Measurements from ENCODE around the gene IMPA2. TPM values are rescaled to one million over a fixed set of nuclear protein-coding genes. Genes with fewer than 3 reads are reported as not detected.
A peak's percentile ranks its signal among the peaks of the same experiment; 100 is the strongest.

The IMPA2 gene
- total and polyA plus RNA-seq, 2 of the 13 experiments (the other 11 are each of a cell fraction or from before 2014, with no cell fraction given), result 37.8 to 71.8 TPM

GRCh38 chr18:11989966-11990380 is 8.7 kb downstream of the IMPA2 start (continued):
- no peak for TF ChIP-seq NAIF1 (CRISPR knock-in tag; IDR thresholded peaks at IDR 0.05; ENCODE audit: borderline replicate concordance)
- peak; percentile 33; the same call in 1 of the 2 replicates for TF ChIP-seq ZNF687 (CRISPR knock-in tag; IDR thresholded peaks at IDR 0.05)
- no peak for TF ChIP-seq ETV6 (CRISPR knock-in tag; conservative IDR thresholded peaks at IDR 0.05)
- TF ChIP-seq ZFP36L1 (CRISPR knock-in tag; IDR thresholded peaks at IDR 0.05), result no peak
- TF ChIP-seq NR2F1 (CRISPR knock-in tag; IDR thresholded peaks at IDR 0.05), result no peak
- no peak for TF ChIP-seq ZNF546 (CRISPR knock-in tag; conservative IDR thresholded peaks at IDR 0.05)
- peak; percentile 58; the same call in 1 of the 2 replicates for TF ChIP-seq ZBTB38 (CRISPR knock-in tag; IDR thresholded peaks at IDR 0.05)
- no peak for TF ChIP-seq ZNF234 (CRISPR knock-in tag; conservative IDR thresholded peaks at IDR 0.05)

- Histone ChIP-seq H3K36me3 (replicated peaks in 1 of 2; ENCODE audit: control insufficient read depth in 1 of 2, insufficient read depth in 2 of 2, low read length in 2 of 2) (peaks cover 0 to 7% of the 10 kb centered on the region in 2 experiments; a peak in 2 of 5 replicates), H3K27ac (ENCODE audit: extremely low read length, insufficient read depth, low read length) (no peak overlapping the region), H3K4me2 (ENCODE audit: low read depth, low read length) (no peak overlapping the region), H2AFZ (ENCODE audit: low read length) (no peak overlapping the region), H3K79me2 (ENCODE audit: insufficient read depth, low read length) (peaks cover 41% of the 10 kb centered on the region), H3K4me1 (ENCODE audit: insufficient read depth, low read length) (peaks cover 96% of the 10 kb centered on the region), H3K4me3 (replicated peaks in 1 of 3; ENCODE audit: insufficient read depth in 1 of 3, low read depth in 2 of 3, low read length in 3 of 3) (no peak overlapping the region), H3K9me3 (ENCODE audit: low read length) (no peaks in the 10 kb centered on the region), H3K9ac (ENCODE audit: insufficient read depth, low read depth, low read length) (no peak overlapping the region), H3K27me3 (ENCODE audit: control insufficient read depth in 1 of 2, insufficient read depth in 2 of 2, low read length in 2 of 2) (no peaks in the 10 kb centered on the region), H4K20me1 (ENCODE audit: insufficient read depth, low read length) (peaks cover 3% of the 10 kb centered on the region; the same call in 1 of the 2 replicates)
- ATAC-seq, result no peak
- DNase-seq (ENCODE audit: low spot score), result no peak
- in situ Hi-C loops (cut with HindIII; ENCODE audit: extremely low pct_ligation_motif_present, low pct_unique_long_range_greater_than_20kb), result no loop called here
- CTCF ChIA-PET (ENCODE audit: low intra/inter-chr PET ratio, low total read pairs), result no interaction called here
- intact Hi-C loops (cut with micrococcal nuclease; ENCODE audit: unreplicated experiment), result loop anchor here (10.0 kb wide), 1 partner anchor 136 kb away; the partner anchor contains the start of gene CHMP1B
- no TSS peak for BruUV-seq (replicated peaks)
- no peak for FAIRE-seq
- 71% methylated on average over 9 of the region's 9 CpGs for WGBS (ENCODE audit: low lambda C conversion rate)
- POLR2A ChIA-PET, result interaction anchor here (12.8 kb wide), 1 partner anchor 9 kb away, joined by 328 read pairs; the partner anchor contains the start of gene IMPA2
- TF ChIP-seq STAT5B (CRISPR knock-in tag; IDR thresholded peaks at IDR 0.05) (no peak), SATB2 (CRISPR knock-in tag; IDR thresholded peaks at IDR 0.05) (no peak), CREB3 (CRISPR knock-in tag; IDR thresholded peaks at IDR 0.05) (no peak), HDAC2 (CRISPR knock-in tag; IDR thresholded peaks at IDR 0.05) (no peak), ZNF33B (CRISPR knock-in tag; IDR thresholded peaks at IDR 0.05) (no peak), ESRRA (CRISPR knock-in tag; IDR thresholded peaks at IDR 0.05; ENCODE audit: low read depth) (no peak), HDAC6 (IDR thresholded peaks at IDR 0.05; ENCODE audit: low read depth, low read length) (no peak)
Measured at GRCh38 chr18:11990539-11990938, 9.2 kb downstream of the IMPA2 start.

Data from HepG2 (cell line).